Natural killer cell (primary cell): ENCODE results near the gene IFI35. TPM values are rescaled to one million over a fixed set of nuclear protein-coding genes. Genes with fewer than 3 reads are reported as not detected.

ENCODE experiments used
- ATAC-seq, 3 donors: fragments of 150-1000 bp in 2 of 3; fragments of 200-7000 bp in 1 of 3; cut with Tn5 transposase; 1 replicate in 1 of 3; 2 replicates in 2 of 3; pipeline ENCODE4 v1.10.0; 2021; ENCODE audit warnings: mild to moderate bottlenecking in 2 of 3, moderate library complexity in 2 of 3
- DNase-seq, 2 donors: peaks; one replicate each; pipeline versions ENCODE4 v3.0.0 to v3.0.0-alpha.2; 2013 to 2021; ENCODE audit warnings: mixed read lengths in 1 of 2
- H3K27ac ChIP-seq: one replicate; pipeline ENCODE4 v1.5.1; 2013; ENCODE audit warnings: mild to moderate bottlenecking, low read length
- H3K27me3 ChIP-seq: one replicate; pipeline ENCODE4 v1.6.1; 2013; ENCODE audit warnings: low read length; ENCODE audit not compliant: control insufficient read depth, insufficient read depth
- H3K36me3 ChIP-seq: one replicate; pipeline ENCODE4 v1.6.1; 2013; ENCODE audit warnings: low read length; ENCODE audit not compliant: control insufficient read depth, insufficient read depth
- H3K4me1 ChIP-seq: one replicate; pipeline ENCODE4 v1.6.1; 2013; ENCODE audit warnings: low read length; ENCODE audit not compliant: control insufficient read depth, insufficient read depth
- H3K4me3 ChIP-seq: one replicate; pipeline ENCODE4 v1.5.1; 2013; ENCODE audit warnings: low read length
- H3K9me3 ChIP-seq: one replicate; pipeline ENCODE4 v1.6.1; 2013; ENCODE audit warnings: low read length; ENCODE audit not compliant: control insufficient read depth, insufficient read depth
- H3K27ac Mint-ChIP-seq, 2 donors: one replicate each; pipeline ENCODE4 v1.8.0; 2022; ENCODE audit warnings: mild to moderate bottlenecking in 2 of 2, mixed read lengths in 2 of 2, moderate library complexity in 1 of 2
- H3K27me3 Mint-ChIP-seq, 2 donors: one replicate each; pipeline ENCODE4 v1.8.0; 2022; ENCODE audit warnings: low read depth in 2 of 2, mixed read lengths in 2 of 2
- H3K36me3 Mint-ChIP-seq: one replicate; pipeline ENCODE4 v1.8.0; 2022; ENCODE audit warnings: mixed read lengths
- H3K4me1 Mint-ChIP-seq, 2 donors: one replicate each; pipeline ENCODE4 v1.8.0; 2022; ENCODE audit warnings: mixed read lengths in 2 of 2
- H3K4me3 Mint-ChIP-seq: one replicate; pipeline ENCODE4 v1.8.0; 2022; ENCODE audit warnings: mild to moderate bottlenecking, moderate library complexity, mixed read lengths
- H3K9me3 Mint-ChIP-seq, 2 donors: one replicate each; pipeline ENCODE4 v1.8.0; 2022; ENCODE audit warnings: mixed read lengths in 2 of 2
- WGBS: methylation state at CpG from one replicate; pipeline ENCODE4 v1.1.7; 2013; ENCODE audit warnings: missing lambda C conversion rate; ENCODE audit not compliant: insufficient coverage; 5-methylcytosine and 5-hydroxymethylcytosine counted together
- intact Hi-C: fragments of 100-400 bp; cut with micrococcal nuclease; formaldehyde crosslinking; loops from one replicate; pipeline ENCODE4 v1.14.2; 2022
- total RNA-seq, 4 donors: library from RNA; stranded (reverse); fragments of 120-200 nt in 1 of 4; gene quantifications; one replicate each; pipeline versions ENCODE4 v1.2.3 to v1.2.4, GENCODE V29; 2013 to 2022
- TF ChIP-seq, protein P1 (sequence below): fragments of 200-600 bp; IDR thresholded peaks from one replicate; pipeline ENCODE4 v1.8.0; 2022; ENCODE audit warnings: antibody characterized with exemption

The IFI35 gene
- total RNA-seq, 3 donors from 2014 or later (not counting 1 experiment from before 2014, with no cell fraction given), result 50.0 to 66.8 (median 59.4) TPM

DNA sequence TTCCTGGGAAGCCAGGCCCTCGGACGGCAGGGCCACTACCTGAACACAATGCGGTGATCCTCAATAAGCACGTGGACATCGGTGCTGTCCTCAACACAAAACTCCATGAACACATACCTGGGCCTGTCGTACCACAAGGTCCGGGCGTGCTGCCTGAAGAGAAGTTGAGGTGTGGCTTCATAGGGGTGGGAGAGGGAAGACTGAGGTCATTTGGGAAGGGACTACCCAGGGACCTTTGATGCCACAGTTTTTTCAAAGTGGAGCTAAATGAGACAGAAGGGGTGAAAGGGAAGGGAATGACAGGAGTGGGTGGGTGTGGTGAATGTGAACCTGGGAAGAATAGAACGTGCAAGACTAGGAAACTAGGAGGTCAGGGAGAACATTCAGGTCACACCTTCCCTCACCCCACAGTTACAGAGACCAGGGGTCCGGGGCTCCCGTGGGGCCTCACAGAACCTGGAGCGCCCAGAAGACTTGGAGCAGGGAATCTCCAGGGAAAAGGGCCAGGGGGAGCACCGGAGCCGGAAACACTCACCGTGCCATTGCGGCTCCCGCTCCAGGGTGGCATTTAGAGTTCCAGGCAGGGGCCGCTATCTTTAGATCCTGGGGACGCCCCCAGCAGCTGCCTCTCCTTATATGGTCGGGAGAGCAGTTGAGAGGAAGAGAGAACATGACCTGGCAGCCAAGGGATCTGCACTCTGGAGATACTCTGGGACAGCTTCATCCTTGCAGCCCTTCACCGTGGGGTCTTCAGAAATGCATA lies 26.9 kb upstream of the IFI35 start, which contains the start of gene PTGES3L:
PTGES3L (minus strand) TSS at position 570 of the 763 bp plus-strand sequence; CDS start at position 543, 27 bp downstream.
- TF ChIP-seq, protein P1, sequence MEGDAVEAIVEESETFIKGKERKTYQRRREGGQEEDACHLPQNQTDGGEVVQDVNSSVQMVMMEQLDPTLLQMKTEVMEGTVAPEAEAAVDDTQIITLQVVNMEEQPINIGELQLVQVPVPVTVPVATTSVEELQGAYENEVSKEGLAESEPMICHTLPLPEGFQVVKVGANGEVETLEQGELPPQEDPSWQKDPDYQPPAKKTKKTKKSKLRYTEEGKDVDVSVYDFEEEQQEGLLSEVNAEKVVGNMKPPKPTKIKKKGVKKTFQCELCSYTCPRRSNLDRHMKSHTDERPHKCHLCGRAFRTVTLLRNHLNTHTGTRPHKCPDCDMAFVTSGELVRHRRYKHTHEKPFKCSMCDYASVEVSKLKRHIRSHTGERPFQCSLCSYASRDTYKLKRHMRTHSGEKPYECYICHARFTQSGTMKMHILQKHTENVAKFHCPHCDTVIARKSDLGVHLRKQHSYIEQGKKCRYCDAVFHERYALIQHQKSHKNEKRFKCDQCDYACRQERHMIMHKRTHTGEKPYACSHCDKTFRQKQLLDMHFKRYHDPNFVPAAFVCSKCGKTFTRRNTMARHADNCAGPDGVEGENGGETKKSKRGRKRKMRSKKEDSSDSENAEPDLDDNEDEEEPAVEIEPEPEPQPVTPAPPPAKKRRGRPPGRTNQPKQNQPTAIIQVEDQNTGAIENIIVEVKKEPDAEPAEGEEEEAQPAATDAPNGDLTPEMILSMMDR, result no peak
- Mint-ChIP-seq H3K9me3 (no peaks in the 10 kb centered on the region), H3K27ac (peak within 1 kb of the TSS; percentile 79 to 95), H3K27me3 (peaks cover 0 to 2% of the 10 kb centered on the region in 2 donors), H3K4me3 (peak within 1 kb of the TSS; percentile 94), H3K4me1 (peaks cover 19 to 32% of the 10 kb centered on the region in 2 donors), H3K36me3 (no peaks in the 10 kb centered on the region)
- Histone ChIP-seq H3K27me3 (no peaks in the 10 kb centered on the region), H3K4me3 (peak within 1 kb of the TSS; percentile 82), H3K36me3 (no peaks in the 10 kb centered on the region), H3K27ac (peak within 1 kb of the TSS; percentile 75), H3K9me3 (no peaks in the 10 kb centered on the region), H3K4me1 (peaks cover 22% of the 10 kb centered on the region)
- ATAC-seq, result peak; percentile 15 to 43 (median 36)
- DNase-seq, result peak in 1 of 2 donors; percentile 17
- intact Hi-C loops, result loop anchor here (5.0 kb wide), 1 partner anchor 147 kb away; the partner anchor contains the start of gene PSME3
- 45% methylated on average over 20 of the region's 21 CpGs for WGBS

DNA sequence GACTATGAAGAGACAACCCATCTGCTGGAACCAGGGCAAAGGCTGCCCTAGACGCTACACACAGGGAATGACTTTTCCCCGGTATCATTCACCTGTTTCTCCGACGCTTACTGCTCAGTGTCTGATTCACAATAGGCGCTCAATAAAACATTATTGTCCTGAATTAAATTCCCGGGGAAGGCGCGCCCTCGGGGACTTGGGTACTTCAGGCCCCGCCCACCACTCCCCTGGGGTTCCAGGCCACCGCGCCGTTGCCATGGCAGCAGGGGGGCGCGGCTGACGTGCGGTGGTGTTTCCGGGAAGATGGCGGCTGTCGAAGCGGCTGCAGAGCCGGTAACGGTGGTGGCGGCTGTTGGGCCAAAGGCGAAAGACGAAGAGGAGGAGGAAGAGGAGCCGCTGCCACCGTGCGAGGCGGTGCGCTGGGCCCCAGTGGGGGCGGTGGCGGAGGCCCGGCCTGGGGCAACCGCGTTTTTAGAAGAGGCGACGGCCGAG lies 26.3 kb upstream of the IFI35 start, which contains the start of gene RUNDC1:
RUNDC1 (plus strand) TSS at position 292 of the 492 bp plus-strand sequence; CDS start at position 304, 12 bp downstream.
- under 1% methylated on average over 39 of the region's 39 CpGs for WGBS
- H3K36me3 ChIP-seq, result peaks cover 3% of the 10 kb centered on the region
- H3K4me1 ChIP-seq, result peaks cover 25% of the 10 kb centered on the region
- DNase-seq, result peak; percentile 86 to 95
- ATAC-seq, result peak; percentile 85 to 89 (median 89)
- Mint-ChIP-seq H3K4me3 (peak within 1 kb of the TSS; percentile 94), H3K27ac (peak within 1 kb of the TSS; percentile 79 to 95), H3K9me3 (no peaks in the 10 kb centered on the region), H3K36me3 (no peaks in the 10 kb centered on the region), H3K4me1 (peaks cover 19 to 32% of the 10 kb centered on the region in 2 donors), H3K27me3 (peaks cover 0 to under 1% of the 10 kb centered on the region in 2 donors)
- peak within 1 kb of the TSS; percentile 75 for H3K27ac ChIP-seq
- H3K27me3 ChIP-seq, result no peaks in the 10 kb centered on the region
- intact Hi-C loops, result loop anchor here (5.0 kb wide), 1 partner anchor 148 kb away; the partner anchor contains the start of gene PSME3
- H3K9me3 ChIP-seq, result no peaks in the 10 kb centered on the region
- peak within 1 kb of the TSS; percentile 82 for H3K4me3 ChIP-seq
- TF ChIP-seq, protein P1, result no peak

DNA sequence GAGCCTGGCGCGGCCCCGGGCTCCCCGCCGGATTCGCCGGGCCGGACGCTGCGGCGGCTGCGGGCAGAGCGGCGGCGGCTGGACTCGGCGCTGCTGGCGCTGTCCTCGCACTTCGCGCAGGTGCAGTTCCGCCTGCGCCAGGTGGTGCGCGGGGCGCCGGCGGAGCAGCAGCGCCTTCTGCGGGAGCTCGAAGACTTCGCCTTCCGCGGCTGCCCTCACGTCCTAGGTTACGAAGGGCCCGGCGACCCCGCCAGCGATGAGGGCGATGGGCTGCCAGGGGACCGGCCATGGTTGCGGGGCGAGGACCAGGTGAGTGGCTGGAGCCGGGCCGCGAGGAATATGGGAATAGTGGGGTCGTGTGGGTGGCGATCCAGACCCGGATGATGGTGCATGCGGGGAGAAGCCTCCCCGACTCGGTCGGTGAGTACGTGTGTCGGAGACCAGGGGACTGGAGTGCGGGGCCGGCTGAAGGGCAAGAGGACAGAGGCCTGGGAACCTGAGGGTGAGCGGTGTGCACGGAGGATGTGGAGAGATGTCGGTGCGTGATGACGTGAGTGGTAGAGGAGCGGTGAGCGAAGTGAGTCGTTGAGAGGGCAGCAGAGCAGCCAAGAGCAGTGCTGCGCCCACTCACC lies 25.7 kb upstream of the IFI35 start:
- peak overlapping the region; percentile 93 for H3K4me3 Mint-ChIP-seq
- H3K4me1 Mint-ChIP-seq, result peaks cover 19 to 32% of the 10 kb centered on the region in 2 donors
- no peaks in the 10 kb centered on the region for H3K27me3 ChIP-seq
- H3K9me3 Mint-ChIP-seq, result no peaks in the 10 kb centered on the region
- no peaks in the 10 kb centered on the region for H3K9me3 ChIP-seq
- WGBS, result under 1% methylated on average over 67 of the region's 67 CpGs
- H3K36me3 Mint-ChIP-seq, result no peaks in the 10 kb centered on the region
- H3K4me3 ChIP-seq, result peak overlapping the region; percentile 82
- no peaks in the 10 kb centered on the region for H3K27me3 Mint-ChIP-seq
- H3K4me1 ChIP-seq, result peaks cover 25% of the 10 kb centered on the region
- DNase-seq, result peak; percentile 46 to 79
- TF ChIP-seq, protein P1, result peak; percentile 9
- intact Hi-C loops, result loop anchor here (5.0 kb wide), 1 partner anchor 149 kb away; the partner anchor contains the start of gene PSME3
- ATAC-seq, result peak; percentile 68 to 80 (median 72)
- H3K27ac Mint-ChIP-seq, result peak overlapping the region; percentile 79 to 95
- H3K36me3 ChIP-seq, result peaks cover 3% of the 10 kb centered on the region
- peak overlapping the region; percentile 75 for H3K27ac ChIP-seq
